HUES64 (cell line): ENCODE measurements around the gene CENPB.

Source experiments
- H3K27ac ChIP-seq: 2 replicates; pipeline ENCODE4 v1.7.0; 2013; ENCODE audit warnings: low read depth, low read length, inconsistent platforms
- H3K27me3 ChIP-seq: 2 replicates; pipeline ENCODE4 v1.6.1; 2013; ENCODE audit warnings: mild to moderate bottlenecking, low read length; ENCODE audit not compliant: insufficient read depth
- H3K36me3 ChIP-seq: 2 replicates; pipeline ENCODE4 v1.6.1; 2013; ENCODE audit warnings: mild to moderate bottlenecking, low read length; ENCODE audit not compliant: insufficient read depth
- H3K4me1 ChIP-seq: 2 replicates; pipeline ENCODE4 v1.6.1; 2013; ENCODE audit warnings: mild to moderate bottlenecking, low read length, moderate library complexity; ENCODE audit not compliant: insufficient read depth
- H3K4me3 ChIP-seq: 2 replicates; pipeline ENCODE4 v1.5.1; 2013; ENCODE audit warnings: mild to moderate bottlenecking, low read length, moderate library complexity
- H3K9ac ChIP-seq: 2 replicates; pipeline ENCODE4 v1.6.1; 2013; ENCODE audit warnings: mild to moderate bottlenecking, low read depth, low read length
- H3K9me3 ChIP-seq: 2 replicates; pipeline ENCODE4 v1.6.1; 2013; ENCODE audit warnings: low read depth, low read length; ENCODE audit not compliant: insufficient read depth
- WGBS: fragments of 150-250, 120-280 bp; methylation state at CpG from one replicate; pipeline ENCODE4 v1.1.7; 2013; ENCODE audit warnings: missing lambda C conversion rate; 5-methylcytosine and 5-hydroxymethylcytosine counted together

CENPB gene

DNA sequence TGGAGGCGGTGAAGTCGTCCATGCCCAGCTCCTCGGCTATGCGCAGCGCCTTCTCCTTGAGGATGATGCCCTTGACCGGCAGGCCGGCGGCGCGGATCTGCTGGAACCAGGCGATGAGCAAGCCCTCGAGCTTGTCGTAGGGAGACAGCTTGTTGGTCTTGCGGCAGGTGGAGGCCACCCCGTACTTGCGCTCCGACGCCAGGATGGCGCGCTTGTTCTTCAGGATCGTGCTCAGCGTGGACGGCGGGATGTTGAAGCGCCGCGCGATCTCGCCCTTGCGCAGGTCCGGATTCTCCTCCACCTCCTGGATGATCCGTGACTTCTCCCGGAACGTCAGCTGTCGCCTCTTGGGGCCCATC is 435 bp downstream of the CENPB start:
- H3K36me3 ChIP-seq: peaks cover 7% of the 10 kb centered on the region; the same call in 1 of the 2 replicates
- 0 out of 2 replicates have a peak, but pooled peaks cover 5% of the 10 kb centered on the region for H3K4me1 ChIP-seq
- H3K27ac ChIP-seq: no peak overlapping the region
- WGBS: 3% methylated on average over 35 of the region's 35 CpGs
- H3K9ac ChIP-seq: peak overlapping the region; percentile 86
- peaks cover 17% of the 10 kb centered on the region for H3K27me3 ChIP-seq
- no peaks in the 10 kb centered on the region for H3K9me3 ChIP-seq
- H3K4me3 ChIP-seq: peak overlapping the region; percentile 88

DNA sequence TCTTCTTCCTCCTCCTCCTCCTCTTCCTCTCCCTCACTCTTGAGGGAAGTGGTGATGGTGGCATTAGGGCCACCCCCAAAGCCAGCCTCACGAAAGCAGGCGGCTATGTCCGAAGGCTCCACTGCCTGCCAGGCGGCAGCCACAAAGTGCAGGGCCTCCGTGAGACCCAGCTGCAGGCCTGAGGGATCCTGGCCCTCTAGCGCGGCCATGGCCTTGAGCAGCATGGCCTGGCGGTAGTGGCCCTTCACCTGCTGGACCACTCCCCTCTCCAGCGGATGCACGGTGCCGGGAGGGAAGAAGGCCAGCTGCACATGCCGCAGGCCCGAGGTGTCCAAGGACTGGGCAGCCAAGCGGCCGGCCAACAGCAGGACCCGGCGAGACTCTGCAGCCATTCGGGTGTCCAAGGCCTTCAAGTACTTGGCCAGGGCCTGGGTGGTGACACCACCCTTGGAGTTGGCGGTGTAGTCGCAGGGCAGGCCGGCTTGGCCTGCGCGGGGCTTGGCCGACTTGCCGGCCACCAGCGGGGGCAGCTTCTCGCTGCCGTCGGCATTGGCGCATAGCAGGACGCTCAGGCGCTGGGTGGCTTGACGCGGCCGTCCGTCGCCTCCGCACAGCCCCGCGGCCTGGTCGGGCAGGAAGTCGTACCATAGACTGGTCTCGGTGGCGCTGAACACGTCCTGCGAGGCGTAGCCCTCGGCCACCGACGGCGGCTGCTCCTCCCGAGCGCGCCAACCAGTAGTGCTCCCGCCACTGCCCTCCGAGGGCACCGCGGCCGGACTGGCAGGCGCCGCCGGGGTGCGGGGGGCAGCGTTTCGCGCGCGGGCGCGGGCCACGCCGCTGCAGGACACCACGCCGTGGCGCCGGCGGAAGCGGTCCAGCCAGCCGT is 1.1 kb downstream of the CENPB start:
- H3K9me3 ChIP-seq: no peaks in the 10 kb centered on the region
- WGBS: 55% methylated on average over 79 of the region's 79 CpGs
- peak overlapping the region; percentile 86 for H3K9ac ChIP-seq
- peaks cover 7% of the 10 kb centered on the region; the same call in 1 of the 2 replicates for H3K36me3 ChIP-seq
- H3K27me3 ChIP-seq: peaks cover 20% of the 10 kb centered on the region
- H3K4me1 ChIP-seq: peaks cover 9% of the 10 kb centered on the region; the same call in 1 of the 2 replicates
- no peak overlapping the region for H3K27ac ChIP-seq
- H3K4me3 ChIP-seq: peak overlapping the region; percentile 88

DNA sequence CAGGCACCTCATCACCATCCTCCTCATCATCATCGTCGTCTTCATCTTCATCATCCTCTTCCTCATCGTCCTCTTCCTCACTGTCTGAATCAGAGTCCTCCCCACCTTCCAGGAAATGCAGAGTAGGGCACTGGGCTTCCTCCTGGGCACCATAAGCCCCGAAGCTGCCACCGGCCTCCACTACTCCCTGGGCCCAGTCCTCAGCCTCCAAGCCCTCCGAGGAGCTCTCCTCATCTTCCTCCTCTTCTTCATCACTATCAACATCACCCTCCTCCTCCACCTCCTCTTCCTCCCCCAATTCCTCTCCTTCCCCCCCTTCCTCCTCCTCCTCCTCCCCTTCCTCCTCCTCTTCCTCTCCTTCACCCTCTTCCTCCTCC is 1.7 kb downstream of the CENPB start:
- Histone ChIP-seq H3K27me3 (peaks cover 25% of the 10 kb centered on the region), H3K9me3 (no peaks in the 10 kb centered on the region), H3K27ac (no peak overlapping the region), H3K4me1 (peaks cover 9% of the 10 kb centered on the region; the same call in 1 of the 2 replicates), H3K36me3 (peaks cover 7% of the 10 kb centered on the region; the same call in 1 of the 2 replicates), H3K4me3 (no peak overlapping the region), H3K9ac (no peak overlapping the region)
- 92% methylated on average over 6 of the region's 6 CpGs for WGBS

DNA sequence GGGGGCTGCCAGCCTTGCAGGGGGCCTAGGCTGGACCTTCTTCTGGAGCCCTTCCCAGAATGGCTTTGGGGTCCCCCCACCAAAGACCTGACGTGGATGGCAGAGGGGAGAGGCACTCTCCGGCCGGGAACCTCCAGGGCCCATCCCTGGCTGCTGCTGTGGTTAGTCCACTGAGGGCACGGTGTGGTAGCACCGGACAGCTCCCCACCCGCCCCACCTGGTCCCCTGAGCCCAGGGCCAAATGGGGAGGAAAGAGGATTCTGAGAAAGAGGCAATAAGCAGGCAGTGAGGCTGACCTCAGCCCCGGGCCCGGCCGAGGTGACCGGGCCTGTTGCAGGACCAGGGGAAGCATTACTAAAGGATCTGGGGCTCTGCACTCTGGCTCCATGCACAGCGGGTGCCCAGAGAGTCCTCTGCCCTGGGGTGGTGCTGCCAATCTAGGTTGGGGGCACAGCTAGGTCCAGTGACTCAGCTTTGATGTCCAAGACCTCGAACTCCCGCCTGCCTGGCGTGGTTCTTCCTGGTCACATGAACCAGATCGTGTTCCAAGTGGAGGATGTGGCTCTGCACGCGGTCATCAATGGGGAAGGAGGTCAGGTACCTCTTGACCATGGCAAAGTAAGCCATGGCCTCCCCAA is 2.2 kb downstream of the CENPB start:
- no peaks in the 10 kb centered on the region for H3K9me3 ChIP-seq
- peaks cover 9% of the 10 kb centered on the region; the same call in 1 of the 2 replicates for H3K4me1 ChIP-seq
- H3K27me3 ChIP-seq: peaks cover 31% of the 10 kb centered on the region
- no peak overlapping the region for H3K27ac ChIP-seq
- 96% methylated on average over 17 of the region's 17 CpGs for WGBS
- H3K9ac ChIP-seq: no peak overlapping the region
- peaks cover 7% of the 10 kb centered on the region; the same call in 1 of the 2 replicates for H3K36me3 ChIP-seq
- H3K4me3 ChIP-seq: no peak overlapping the region

DNA sequence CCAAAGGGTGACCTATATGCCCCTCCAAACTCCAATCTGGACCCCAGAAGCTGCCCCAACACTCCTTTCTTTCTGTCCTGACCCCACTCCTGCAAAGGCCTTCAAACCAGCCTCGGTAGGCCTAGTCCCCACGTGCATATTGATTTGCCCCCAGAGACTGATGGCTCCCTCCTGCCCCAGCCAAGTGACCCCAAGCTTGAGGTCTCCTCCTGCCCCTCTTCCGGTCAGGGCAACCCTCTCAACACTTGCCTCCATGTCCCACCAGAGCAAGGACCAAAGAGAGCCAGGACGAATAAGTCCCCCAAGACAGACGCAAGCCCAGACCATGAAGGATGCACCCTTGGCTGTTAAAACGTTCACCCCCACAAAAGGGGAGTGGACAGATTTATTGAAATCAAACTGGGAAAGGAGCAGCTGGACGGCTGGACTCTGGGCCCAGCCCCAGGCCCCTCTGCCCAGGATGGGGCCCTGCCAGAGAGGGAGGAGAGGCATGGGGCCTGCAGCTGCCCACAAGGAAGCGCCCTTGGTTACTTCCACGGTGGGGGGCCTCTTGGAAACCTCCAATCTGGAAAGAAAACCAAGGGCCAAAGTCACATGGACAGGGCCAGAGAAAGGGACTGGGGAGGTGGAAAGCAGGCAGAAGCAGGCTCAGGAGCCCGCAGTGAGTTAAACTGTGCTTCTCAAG is 2.9 kb downstream of the CENPB start:
- WGBS: 91% methylated on average over 10 of the region's 10 CpGs

DNA sequence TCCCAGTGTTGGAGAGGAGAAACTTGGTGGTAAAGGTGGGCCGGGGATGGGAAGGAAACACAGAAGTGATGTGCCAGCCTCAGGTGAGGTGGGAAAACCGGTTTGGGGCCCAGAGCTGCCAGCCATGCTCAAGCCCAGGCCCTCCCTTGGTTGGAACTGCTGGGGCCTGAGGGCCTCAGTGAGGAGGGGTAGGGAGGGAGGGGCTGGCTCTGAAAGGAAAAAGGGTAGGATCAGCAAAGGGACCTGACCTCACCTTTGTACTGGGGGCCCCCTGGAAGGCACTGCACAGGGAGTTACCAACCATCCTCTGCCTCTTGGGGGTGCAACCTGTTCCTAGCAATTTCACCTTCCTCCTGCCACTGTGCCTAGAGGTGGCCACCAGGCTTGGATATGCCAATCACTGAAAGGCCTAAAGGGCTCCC is 3.5 kb downstream of the CENPB start:
- peaks cover 39% of the 10 kb centered on the region for H3K27me3 ChIP-seq
- no peaks in the 10 kb centered on the region for H3K9me3 ChIP-seq
- H3K27ac ChIP-seq: no peak overlapping the region
- WGBS: 80% methylated on average over 2 of the region's 2 CpGs
- no peak overlapping the region for H3K4me3 ChIP-seq
- no peak overlapping the region for H3K9ac ChIP-seq
- H3K36me3 ChIP-seq: peaks cover 7% of the 10 kb centered on the region; the same call in 1 of the 2 replicates
- peaks cover 9% of the 10 kb centered on the region; the same call in 1 of the 2 replicates for H3K4me1 ChIP-seq

More for the DNA sequence above, 2.9 kb downstream of the CENPB start:
- peaks cover 9% of the 10 kb centered on the region; the same call in 1 of the 2 replicates for H3K4me1 ChIP-seq
- H3K27me3 ChIP-seq: peaks cover 37% of the 10 kb centered on the region
- H3K9ac ChIP-seq: no peak overlapping the region
- no peak overlapping the region for H3K4me3 ChIP-seq
- peaks cover 7% of the 10 kb centered on the region; the same call in 1 of the 2 replicates for H3K36me3 ChIP-seq
- no peaks in the 10 kb centered on the region for H3K9me3 ChIP-seq
- no peak overlapping the region for H3K27ac ChIP-seq

DNA sequence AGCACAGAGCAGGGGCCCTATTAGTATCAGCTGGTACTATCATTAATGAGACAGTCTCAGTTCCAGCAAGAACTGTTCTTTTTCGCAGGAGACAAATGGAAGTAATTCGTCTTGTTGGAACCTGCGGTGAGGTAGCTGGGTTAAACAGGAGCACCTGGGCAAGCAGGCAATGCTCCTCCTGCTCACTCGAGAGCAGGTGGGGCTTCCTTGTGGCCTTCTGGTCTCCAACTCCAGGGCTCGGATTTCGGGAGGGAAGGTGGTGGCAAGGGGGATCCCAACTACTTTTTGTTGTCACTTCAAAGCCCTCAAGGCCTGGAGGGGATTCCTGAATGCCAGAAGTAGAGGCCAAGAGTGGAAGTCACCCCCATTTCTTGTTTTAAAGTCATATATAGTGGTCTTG is 3.9 kb downstream of the CENPB start:
- no peak overlapping the region for H3K27ac ChIP-seq
- peaks cover 7% of the 10 kb centered on the region; the same call in 1 of the 2 replicates for H3K36me3 ChIP-seq
- H3K27me3 ChIP-seq: peaks cover 41% of the 10 kb centered on the region
- no peak overlapping the region for H3K4me3 ChIP-seq
- no peak overlapping the region for H3K9ac ChIP-seq
- H3K4me1 ChIP-seq: peaks cover 9% of the 10 kb centered on the region; the same call in 1 of the 2 replicates
- 93% methylated on average over 6 of the region's 6 CpGs for WGBS
- H3K9me3 ChIP-seq: no peaks in the 10 kb centered on the region

DNA sequence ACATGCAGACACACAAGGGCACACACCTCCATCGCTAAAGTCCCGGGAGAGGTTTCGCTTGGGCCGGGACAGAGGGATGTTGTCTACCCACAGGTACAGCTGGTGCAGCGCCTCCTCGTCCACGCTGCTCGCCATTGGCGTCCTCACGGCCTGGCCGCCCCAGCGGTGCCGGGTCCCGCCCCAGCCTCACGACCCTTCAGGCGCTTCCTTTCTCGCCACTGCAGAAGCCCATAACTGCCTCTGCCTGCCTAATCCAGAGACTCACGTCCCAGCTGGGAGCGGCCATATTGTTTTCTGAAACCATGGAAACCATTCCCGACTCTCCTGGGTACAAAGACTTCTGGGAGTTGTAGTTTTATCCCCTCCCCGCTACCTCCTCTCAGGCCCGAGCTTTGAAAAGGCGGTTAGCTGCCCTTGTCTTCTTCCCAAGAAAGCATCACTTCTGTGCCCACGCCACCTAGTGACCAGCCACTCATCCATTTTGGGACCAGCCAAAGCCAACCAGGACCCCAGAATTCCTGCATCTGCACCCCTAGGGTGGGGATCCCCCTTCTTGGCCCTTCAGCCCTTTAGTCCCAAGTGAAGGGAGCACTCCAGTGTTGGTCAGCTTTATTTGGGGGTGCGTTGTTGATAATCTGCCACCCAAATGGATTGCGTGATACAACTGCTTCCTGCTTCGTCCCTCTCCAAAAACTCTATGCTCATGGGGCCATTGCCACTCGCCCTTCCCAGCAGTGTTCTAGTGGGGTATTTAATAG is 5.2 kb downstream of the CENPB start, which contains the start of gene SPEF1:
SPEF1 (minus strand) TSS at position 296 of the 758 bp plus-strand sequence; CDS start at position 135, 161 bp downstream.
- H3K4me1 ChIP-seq: peaks cover 4% of the 10 kb centered on the region; the same call in 1 of the 2 replicates

DNA sequence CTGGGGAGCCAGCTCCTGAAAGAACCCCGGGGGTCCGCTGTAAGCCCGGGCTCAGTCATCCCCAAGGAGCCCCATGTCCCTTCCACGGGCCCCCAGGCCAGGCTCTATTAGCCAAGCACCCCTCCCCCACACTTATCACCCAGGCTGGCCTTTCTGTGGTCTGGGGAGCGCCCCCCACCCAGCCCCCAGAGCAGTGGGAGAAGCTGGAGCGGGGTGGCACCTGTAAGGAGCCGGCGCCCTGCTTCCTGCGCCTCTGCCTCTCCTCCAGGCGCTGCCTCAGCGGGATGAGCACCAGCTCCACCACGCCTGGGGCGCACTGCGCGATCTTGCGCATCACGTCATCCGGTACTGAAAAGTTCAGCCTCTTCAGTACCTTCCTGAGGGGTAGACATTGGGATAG is 7.6 kb downstream of the CENPB start:
- no peak overlapping the region for H3K9ac ChIP-seq
- peak overlapping the region; percentile 58; the same call in 1 of the 2 replicates for H3K4me3 ChIP-seq
- 60% methylated on average over 18 of the region's 18 CpGs for WGBS
- H3K36me3 ChIP-seq: no peaks in the 10 kb centered on the region
- no peak overlapping the region for H3K27ac ChIP-seq
- peaks cover 55% of the 10 kb centered on the region for H3K27me3 ChIP-seq
- peaks cover 4% of the 10 kb centered on the region; the same call in 1 of the 2 replicates for H3K4me1 ChIP-seq
- H3K9me3 ChIP-seq: no peaks in the 10 kb centered on the region

More for the DNA sequence above, 5.2 kb downstream of the CENPB start, which contains the start of gene SPEF1:
- Histone ChIP-seq H3K27me3 (peaks cover 46% of the 10 kb centered on the region), H3K9me3 (no peaks in the 10 kb centered on the region), H3K9ac (no peak within 1 kb of the TSS), H3K27ac (no peak within 1 kb of the TSS), H3K36me3 (peaks cover 7% of the 10 kb centered on the region; the same call in 1 of the 2 replicates), H3K4me3 (peak within 1 kb of the TSS; percentile 53)
- 17% methylated on average over 28 of the region's 28 CpGs for WGBS
